Parathyroid adenoma (tissue), 2 donors: ENCODE results near the gene MB21D2.

Experiments
- H2AFZ ChIP-seq: fragments of 300-600 bp; sonication (generic); one replicate; pipeline ENCODE4 v1.7.0; 2017; ENCODE audit warnings: antibody characterized with exemption, mild to moderate bottlenecking
- H3K27ac ChIP-seq: fragments of 300-600 bp; sonication (generic); one replicate; pipeline ENCODE4 v1.7.0; 2017
- H3K27me3 ChIP-seq: fragments of 300-600 bp; sonication (generic); one replicate; pipeline ENCODE4 v1.7.0; 2017; ENCODE audit warnings: low read length; ENCODE audit not compliant: control insufficient read depth, insufficient read depth
- H3K36me3 ChIP-seq: fragments of 300-600 bp; sonication (generic); one replicate; pipeline ENCODE4 v1.7.0; 2017; ENCODE audit warnings: low read length; ENCODE audit not compliant: control insufficient read depth, insufficient read depth
- H3K4me1 ChIP-seq: fragments of 300-600 bp; sonication (generic); one replicate; pipeline ENCODE4 v1.7.0; 2017; ENCODE audit warnings: control low read depth
- H3K4me2 ChIP-seq: fragments of 300-600 bp; sonication (generic); one replicate; pipeline ENCODE4 v1.7.0; 2017; ENCODE audit warnings: low read length
- H3K4me3 ChIP-seq: fragments of 300-600 bp; sonication (generic); one replicate; pipeline ENCODE4 v1.7.0; 2017; ENCODE audit warnings: low read depth, low read length
- H3K79me2 ChIP-seq: fragments of 300-600 bp; sonication (generic); one replicate; pipeline ENCODE4 v1.7.0; 2017; ENCODE audit warnings: control low read depth
- H3K9ac ChIP-seq: fragments of 300-600 bp; sonication (generic); one replicate; pipeline ENCODE4 v1.7.0; 2017; ENCODE audit warnings: mild to moderate bottlenecking
- H3K9me3 ChIP-seq: fragments of 300-600 bp; sonication (generic); one replicate; pipeline ENCODE4 v1.7.0; 2017; ENCODE audit warnings: low read length; ENCODE audit not compliant: control insufficient read depth
- TF ChIP-seq, protein P1 (sequence below): fragments of 300-600 bp; sonication (generic); IDR thresholded peaks from one replicate; pipeline ENCODE4 v1.7.0; 2017; ENCODE audit warnings: antibody characterized with exemption, mild to moderate bottlenecking
- donor health status: primary hyperparathyroidism.

The MB21D2 gene

DNA sequence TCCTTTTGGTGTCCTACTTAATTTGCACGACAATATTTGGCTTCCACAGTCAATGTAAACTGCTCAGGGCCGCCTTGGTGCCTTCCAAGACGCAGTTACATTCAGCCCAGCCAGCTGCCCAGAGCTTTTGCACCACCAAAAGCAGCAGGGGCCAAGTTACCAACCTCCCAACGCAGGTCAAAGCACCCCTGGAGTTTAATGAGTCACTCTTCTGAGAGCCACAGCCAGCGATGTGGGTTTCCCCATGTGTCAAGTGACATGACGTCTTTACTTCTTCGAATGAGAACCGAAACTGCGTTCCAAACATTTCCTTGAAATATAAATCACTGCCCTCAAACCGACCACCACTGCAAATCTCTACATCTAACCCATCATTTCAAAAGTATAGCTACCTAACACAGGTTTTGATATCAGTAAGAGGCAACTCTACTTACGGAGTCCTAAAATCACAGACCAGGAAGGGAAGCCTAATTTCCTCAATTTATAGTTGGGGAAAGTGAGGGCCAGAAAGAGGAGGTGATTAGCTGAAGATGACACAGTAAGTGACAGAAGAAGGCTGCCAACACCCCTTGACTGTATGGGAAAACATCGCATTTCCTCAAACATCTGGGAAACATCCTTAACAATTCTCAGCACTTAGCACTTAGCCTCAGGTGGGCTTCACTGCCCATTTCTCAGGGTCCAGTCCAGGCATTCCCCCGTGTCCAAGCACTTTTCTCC, 24.5 kb downstream of the MB21D2 start:
- H3K27me3 ChIP-seq, result no peaks in the 10 kb centered on the region
- no peaks in the 10 kb centered on the region for H3K79me2 ChIP-seq
- H3K9me3 ChIP-seq, result no peaks in the 10 kb centered on the region
- H3K4me1 ChIP-seq, result no peaks in the 10 kb centered on the region
- no peak overlapping the region for H3K9ac ChIP-seq
- H2AFZ ChIP-seq, result no peak overlapping the region
- no peak overlapping the region for H3K4me3 ChIP-seq
- no peak overlapping the region for H3K4me2 ChIP-seq
- H3K36me3 ChIP-seq, result no peaks in the 10 kb centered on the region
- TF ChIP-seq, protein P1, sequence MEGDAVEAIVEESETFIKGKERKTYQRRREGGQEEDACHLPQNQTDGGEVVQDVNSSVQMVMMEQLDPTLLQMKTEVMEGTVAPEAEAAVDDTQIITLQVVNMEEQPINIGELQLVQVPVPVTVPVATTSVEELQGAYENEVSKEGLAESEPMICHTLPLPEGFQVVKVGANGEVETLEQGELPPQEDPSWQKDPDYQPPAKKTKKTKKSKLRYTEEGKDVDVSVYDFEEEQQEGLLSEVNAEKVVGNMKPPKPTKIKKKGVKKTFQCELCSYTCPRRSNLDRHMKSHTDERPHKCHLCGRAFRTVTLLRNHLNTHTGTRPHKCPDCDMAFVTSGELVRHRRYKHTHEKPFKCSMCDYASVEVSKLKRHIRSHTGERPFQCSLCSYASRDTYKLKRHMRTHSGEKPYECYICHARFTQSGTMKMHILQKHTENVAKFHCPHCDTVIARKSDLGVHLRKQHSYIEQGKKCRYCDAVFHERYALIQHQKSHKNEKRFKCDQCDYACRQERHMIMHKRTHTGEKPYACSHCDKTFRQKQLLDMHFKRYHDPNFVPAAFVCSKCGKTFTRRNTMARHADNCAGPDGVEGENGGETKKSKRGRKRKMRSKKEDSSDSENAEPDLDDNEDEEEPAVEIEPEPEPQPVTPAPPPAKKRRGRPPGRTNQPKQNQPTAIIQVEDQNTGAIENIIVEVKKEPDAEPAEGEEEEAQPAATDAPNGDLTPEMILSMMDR, result no peak
- H3K27ac ChIP-seq, result no peak overlapping the region

DNA sequence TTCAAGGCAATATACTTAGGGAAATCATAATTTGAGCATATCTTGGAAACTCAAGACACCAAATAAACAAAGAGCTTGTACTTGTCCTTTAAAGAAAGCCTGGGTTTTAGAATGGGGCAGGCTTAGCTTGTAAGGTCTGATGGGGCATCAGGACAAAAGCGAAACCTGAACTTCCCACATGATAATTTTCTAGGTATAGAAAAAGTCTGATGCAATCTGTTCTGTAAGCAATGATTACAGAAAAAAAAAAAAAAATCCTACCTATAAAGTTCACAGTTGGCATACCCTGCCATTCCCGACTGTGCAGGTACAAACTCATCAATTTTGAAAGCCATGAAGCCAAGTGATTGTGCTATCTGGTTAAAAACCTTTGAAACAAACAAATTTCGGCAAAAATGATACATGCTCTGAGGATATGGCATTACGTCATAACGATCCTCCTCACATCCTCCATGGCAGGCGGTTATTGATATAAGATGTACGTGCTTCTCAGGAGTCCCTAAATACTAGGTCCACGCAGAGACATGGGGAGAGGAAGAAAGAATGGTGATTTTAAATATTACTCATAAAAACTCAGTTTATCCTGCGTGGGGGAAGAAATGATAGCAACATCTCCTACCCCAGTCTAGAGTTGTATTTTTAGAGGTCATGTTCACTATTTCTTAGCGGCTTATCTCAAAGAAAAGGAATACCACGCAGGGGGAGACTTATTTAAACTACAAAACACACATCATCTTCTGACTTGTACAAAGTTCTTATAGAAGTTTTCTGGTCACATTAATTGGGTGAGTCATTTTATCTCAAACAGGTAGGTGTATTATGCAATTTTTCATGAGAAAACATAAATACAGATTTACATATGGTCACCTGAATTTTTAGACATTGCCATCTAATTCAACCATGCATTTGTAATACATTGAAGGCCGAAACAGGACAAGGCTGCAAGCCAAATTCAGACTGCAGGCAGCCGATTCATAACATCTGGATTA, 27.0 kb downstream of the MB21D2 start:
- Histone ChIP-seq H3K27me3 (no peaks in the 10 kb centered on the region), H3K4me3 (no peak overlapping the region), H3K9me3 (no peaks in the 10 kb centered on the region), H3K27ac (no peak overlapping the region), H3K79me2 (no peaks in the 10 kb centered on the region), H3K9ac (no peak overlapping the region), H3K36me3 (no peaks in the 10 kb centered on the region), H3K4me1 (no peaks in the 10 kb centered on the region), H2AFZ (no peak overlapping the region), H3K4me2 (no peak overlapping the region)
- TF ChIP-seq, protein P1, result no peak

DNA sequence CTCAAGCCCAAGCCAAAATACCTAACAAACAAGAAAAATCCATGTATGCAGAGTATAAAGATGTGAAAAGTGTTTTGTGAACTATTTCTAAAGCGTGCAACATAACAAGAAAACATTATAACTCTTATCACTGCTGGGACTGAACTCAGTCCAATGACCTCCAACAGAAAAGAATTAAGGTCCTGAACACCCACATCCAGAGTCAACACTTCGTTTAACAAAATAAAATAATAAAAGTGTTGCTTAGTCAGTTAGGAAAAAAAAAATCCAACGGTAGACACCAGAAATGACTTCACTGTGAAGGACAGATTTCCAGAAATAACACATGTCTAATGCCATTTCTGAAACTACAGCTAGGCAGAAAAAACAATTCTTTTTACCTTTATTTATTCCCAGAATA, 28.0 kb downstream of the MB21D2 start:
- no peak overlapping the region for H3K4me3 ChIP-seq
- no peak overlapping the region for H3K4me2 ChIP-seq
- no peaks in the 10 kb centered on the region for H3K9me3 ChIP-seq
- H3K4me1 ChIP-seq, result no peaks in the 10 kb centered on the region
- no peaks in the 10 kb centered on the region for H3K27me3 ChIP-seq
- no peaks in the 10 kb centered on the region for H3K79me2 ChIP-seq
- H3K27ac ChIP-seq, result no peak overlapping the region
- no peaks in the 10 kb centered on the region for H3K36me3 ChIP-seq
- no peak overlapping the region for H2AFZ ChIP-seq
- H3K9ac ChIP-seq, result no peak overlapping the region
- TF ChIP-seq, protein P1, result no peak

DNA sequence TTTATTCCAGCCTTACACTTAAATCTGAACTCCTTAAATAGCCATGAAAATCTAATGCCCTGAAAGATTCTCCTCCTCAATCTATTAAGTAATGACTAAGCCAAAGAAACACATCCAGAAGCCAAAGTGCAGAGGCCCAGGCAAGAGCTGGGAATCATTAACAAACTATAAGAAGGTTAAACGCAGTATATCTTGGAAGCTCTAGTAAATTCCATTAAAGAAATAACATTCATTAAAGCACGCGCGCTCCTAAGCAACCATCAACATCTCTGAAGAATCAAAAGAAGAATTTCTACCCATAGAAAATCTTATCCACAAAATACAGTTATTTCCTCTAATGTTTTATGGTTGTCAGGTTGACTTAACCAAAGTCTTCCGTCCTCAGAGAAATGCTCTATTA, 29.5 kb downstream of the MB21D2 start:
- Histone ChIP-seq H3K4me2 (no peak overlapping the region), H3K4me3 (no peak overlapping the region), H3K27ac (no peak overlapping the region), H3K79me2 (no peaks in the 10 kb centered on the region), H3K36me3 (no peaks in the 10 kb centered on the region), H3K9me3 (no peaks in the 10 kb centered on the region), H3K27me3 (no peaks in the 10 kb centered on the region), H3K9ac (no peak overlapping the region), H3K4me1 (no peaks in the 10 kb centered on the region), H2AFZ (no peak overlapping the region)
- TF ChIP-seq, protein P1, result no peak
